IPS DF 4.7 (cell line): ENCODE data around the gene ZC3H18.

Source experiments
- DNase-seq: peaks from one replicate; pipeline ENCODE4 v3.0.0-alpha.2; 2013; ENCODE audit warnings: low spot score; ENCODE audit errors: extremely low read depth

ZC3H18 gene

GRCh38 chr16:88622866-88623265, 52.7 kb downstream of the ZC3H18 start:
- DNase-seq: no peak

GRCh38 chr16:88623858-88624257, 53.7 kb downstream of the ZC3H18 start:
- DNase-seq: no peak

- no peak for DNase-seq
Measured at GRCh38 chr16:88624481-88624880, 54.3 kb downstream of the ZC3H18 start.

- no peak for DNase-seq
Measured at GRCh38 chr16:88624977-88625576, 54.9 kb downstream of the ZC3H18 start.

- DNase-seq: no peak
Measured at GRCh38 chr16:88626646-88627045, 56.4 kb downstream of the ZC3H18 start.

- DNase-seq: no peak
Measured at GRCh38 chr16:88627531-88628411, 57.6 kb downstream of the ZC3H18 start.

GRCh38 chr16:88628512-88628974, 58.3 kb downstream of the ZC3H18 start:
- DNase-seq: no peak

- no peak for DNase-seq
Measured at GRCh38 chr16:88629835-88630234, 59.6 kb downstream of the ZC3H18 start.

- DNase-seq: no peak
Measured at GRCh38 chr16:88630433-88630832, 60.2 kb downstream of the ZC3H18 start.

GRCh38 chr16:88630941-88631340, 60.7 kb downstream of the ZC3H18 start:
- DNase-seq: no peak

- DNase-seq: no peak
Measured at GRCh38 chr16:88631384-88631783, 61.2 kb downstream of the ZC3H18 start.

- DNase-seq: no peak
Measured at GRCh38 chr16:88631920-88632586, 61.9 kb downstream of the ZC3H18 start.

- DNase-seq: no peak
Measured at GRCh38 chr16:88632587-88632930, 62.4 kb downstream of the ZC3H18 start.

- no peak for DNase-seq
Measured at GRCh38 chr16:88633684-88634140, 63.5 kb downstream of the ZC3H18 start.

- no peak for DNase-seq
Measured at GRCh38 chr16:88634141-88634993, 64.2 kb downstream of the ZC3H18 start.

- DNase-seq: no peak
Measured at GRCh38 chr16:88634994-88635670, 64.9 kb downstream of the ZC3H18 start.

GRCh38 chr16:88635671-88636319, 65.6 kb downstream of the ZC3H18 start:
- DNase-seq: no peak

GRCh38 chr16:88636488-88637265, 66.5 kb downstream of the ZC3H18 start:
- DNase-seq: no peak
